Peyer's patch (tissue), 4 donors: Measurements from ENCODE around the gene IPP.

ENCODE experiments used
- CTCF ChIP-seq, 6 experiments: fragments of 450-650 bp in 4 of 6; fragments of 200-600 bp in 2 of 6; sonication (generic) in 1 of 6; IDR thresholded peaks; one replicate each; pipeline ENCODE4 v1.5.1; 2017 to 2019; ENCODE audit warnings: antibody characterized with exemption in 6 of 6, mild to moderate bottlenecking in 3 of 6, moderate library complexity in 1 of 6
- POLR2A ChIP-seq, 2 donors: fragments of 450-650 bp; IDR thresholded peaks; one replicate each; pipeline ENCODE4 v1.5.1; 2017; ENCODE audit warnings: antibody characterized with exemption in 2 of 2, mild to moderate bottlenecking in 2 of 2, moderate library complexity in 2 of 2

GRCh38 chr1:45659222-45659621, 91.2 kb downstream of the IPP start:
- TF ChIP-seq POLR2A (IDR thresholded peaks at IDR 0.05) (no peak), CTCF (IDR thresholded peaks at IDR 0.05) (no peak)
